ENCODE measurements around the gene ZNF319. TPM values are rescaled to one million over a fixed set of nuclear protein-coding genes. Genes with fewer than 3 reads are reported as not detected.

The ZNF319 gene
- total RNA-seq (2014; rRNA removed; shearing (Covaris generic)): 3.1 and 3.4 TPM in 2 replicates

DNA sequence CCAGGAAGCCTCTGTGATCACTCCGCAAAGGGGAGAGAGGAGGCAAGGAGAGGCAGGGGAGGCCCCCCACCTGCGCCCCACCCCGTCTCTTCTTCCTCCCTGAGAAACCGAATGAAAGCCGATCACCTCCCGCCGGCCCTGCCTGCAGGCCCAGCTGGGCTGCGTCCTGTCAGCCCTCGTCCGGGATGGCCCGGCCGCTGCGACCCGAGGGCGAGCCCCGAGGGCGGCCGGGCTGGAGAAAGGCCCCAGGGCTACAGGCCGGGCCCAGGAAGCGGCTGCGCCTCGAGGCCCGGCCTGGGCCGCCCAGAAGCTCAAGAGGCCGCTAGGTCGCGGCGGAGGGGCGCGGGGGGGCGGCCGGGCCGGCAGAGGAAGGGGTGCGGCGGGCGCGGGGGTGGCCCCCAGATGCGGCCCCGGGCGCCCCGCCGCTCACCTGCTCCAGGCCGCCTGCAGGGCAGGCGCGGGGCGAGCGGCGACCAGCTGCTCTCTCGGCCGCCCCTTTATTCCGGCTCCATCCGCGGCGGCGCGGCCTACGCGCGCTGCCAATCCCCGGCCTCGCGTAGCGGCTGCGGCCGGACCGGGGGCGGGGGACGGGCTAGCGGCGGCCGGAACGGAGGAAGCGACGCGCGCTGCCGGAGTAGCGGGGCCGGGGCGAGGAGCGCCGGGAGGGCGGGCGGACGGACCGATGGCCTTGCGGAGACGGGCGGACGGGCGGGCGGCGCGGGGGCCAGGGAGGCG is at the start of gene ZNF319:
TSS of gene ZNF319 (minus strand) at position 702 of the 735 bp plus-strand sequence. CDS start 2,407 bp downstream, outside the sequence.
- Histone ChIP-seq H3K27me3 (ENCODE audit: control insufficient read depth, insufficient read depth, low read length) (no peaks in the 10 kb centered on the region), H3K4me3 (ENCODE audit: insufficient read depth, low read depth, low read length) (peak within 1 kb of the TSS; percentile 74), H3K36me3 (replicated peaks; ENCODE audit: control insufficient read depth, insufficient read depth, low read length) (peaks cover 1% of the 10 kb centered on the region)
- peak; percentile 88 for DNase-seq

- DNase-seq: peak; percentile 47
- Histone ChIP-seq H3K36me3 (replicated peaks; ENCODE audit: control insufficient read depth, insufficient read depth, low read length) (peaks cover 1% of the 10 kb centered on the region; the same call in 1 of the 2 replicates), H3K27me3 (ENCODE audit: control insufficient read depth, insufficient read depth, low read length) (no peaks in the 10 kb centered on the region), H3K4me3 (ENCODE audit: insufficient read depth, low read depth, low read length) (no peak overlapping the region)
These were observed 49.0 kb upstream of the ZNF319 start for GRCh38 chr16:58049232-58050185.

GRCh38 chr16:58048494-58049231 is 48.2 kb upstream of the ZNF319 start:
- DNase-seq: no peak
- no peaks in the 10 kb centered on the region for H3K27me3 ChIP-seq (ENCODE audit: control insufficient read depth, insufficient read depth, low read length)
- H3K36me3 ChIP-seq (replicated peaks; ENCODE audit: control insufficient read depth, insufficient read depth, low read length): peaks cover 8% of the 10 kb centered on the region
- no peak overlapping the region for H3K4me3 ChIP-seq (ENCODE audit: insufficient read depth, low read depth, low read length)

GRCh38 chr16:58047557-58048348 is 47.3 kb upstream of the ZNF319 start:
- H3K27me3 ChIP-seq (ENCODE audit: control insufficient read depth, insufficient read depth, low read length): no peaks in the 10 kb centered on the region
- no peak overlapping the region for H3K4me3 ChIP-seq (ENCODE audit: insufficient read depth, low read depth, low read length)
- H3K36me3 ChIP-seq (replicated peaks; ENCODE audit: control insufficient read depth, insufficient read depth, low read length): peaks cover 13% of the 10 kb centered on the region
- DNase-seq: peak; percentile 79

GRCh38 chr16:58046936-58047335 is 46.5 kb upstream of the ZNF319 start:
- DNase-seq: peak; percentile 70
- Histone ChIP-seq H3K27me3 (ENCODE audit: control insufficient read depth, insufficient read depth, low read length) (no peaks in the 10 kb centered on the region), H3K36me3 (replicated peaks; ENCODE audit: control insufficient read depth, insufficient read depth, low read length) (peaks cover 16% of the 10 kb centered on the region), H3K4me3 (ENCODE audit: insufficient read depth, low read depth, low read length) (no peak overlapping the region)

DNA sequence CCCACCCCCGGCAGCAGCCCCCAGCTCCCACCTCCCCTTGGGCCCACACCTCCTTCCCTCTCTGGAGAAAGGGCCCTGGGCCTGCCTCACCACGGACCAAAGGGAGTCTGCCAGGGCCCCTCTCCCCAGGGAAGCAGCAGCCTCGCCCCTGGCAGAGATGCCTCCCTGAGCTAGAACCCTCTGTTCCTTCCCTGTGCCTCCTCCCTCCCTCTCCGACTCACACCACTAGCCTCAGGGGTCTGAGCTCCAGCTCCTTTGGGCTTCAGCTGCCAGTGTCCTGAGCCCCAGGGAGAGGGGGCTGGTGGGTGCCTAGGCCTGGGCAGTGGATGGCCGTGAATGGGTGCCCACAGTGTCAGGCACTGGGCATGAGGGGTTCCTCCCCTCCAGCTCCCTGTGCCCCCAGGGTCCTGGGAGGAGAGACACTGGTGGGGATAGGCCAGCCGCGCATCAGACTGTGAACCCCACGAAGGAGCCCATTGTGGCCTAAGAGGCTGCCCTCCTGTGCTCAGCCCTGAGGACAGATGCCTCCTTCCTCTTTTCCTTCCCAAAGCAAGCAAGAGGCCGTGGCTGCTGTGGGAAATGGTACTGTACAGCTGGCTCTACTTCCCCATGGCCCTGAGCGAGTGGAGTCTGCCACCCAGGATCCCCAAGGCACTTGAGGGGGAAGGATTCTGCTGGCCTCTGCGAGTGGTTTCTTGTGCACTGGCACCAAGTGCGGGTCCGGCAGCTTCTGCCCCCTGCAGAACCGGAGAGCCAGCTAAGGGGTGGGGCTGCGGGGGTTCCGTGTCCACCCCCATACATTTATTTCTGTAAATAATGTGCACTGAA is 45.8 kb upstream of the ZNF319 start:
- peak; percentile 62 for DNase-seq
- Histone ChIP-seq H3K4me3 (ENCODE audit: insufficient read depth, low read depth, low read length) (no peak overlapping the region), H3K36me3 (replicated peaks; ENCODE audit: control insufficient read depth, insufficient read depth, low read length) (peaks cover 16% of the 10 kb centered on the region), H3K27me3 (ENCODE audit: control insufficient read depth, insufficient read depth, low read length) (no peaks in the 10 kb centered on the region)

DNA sequence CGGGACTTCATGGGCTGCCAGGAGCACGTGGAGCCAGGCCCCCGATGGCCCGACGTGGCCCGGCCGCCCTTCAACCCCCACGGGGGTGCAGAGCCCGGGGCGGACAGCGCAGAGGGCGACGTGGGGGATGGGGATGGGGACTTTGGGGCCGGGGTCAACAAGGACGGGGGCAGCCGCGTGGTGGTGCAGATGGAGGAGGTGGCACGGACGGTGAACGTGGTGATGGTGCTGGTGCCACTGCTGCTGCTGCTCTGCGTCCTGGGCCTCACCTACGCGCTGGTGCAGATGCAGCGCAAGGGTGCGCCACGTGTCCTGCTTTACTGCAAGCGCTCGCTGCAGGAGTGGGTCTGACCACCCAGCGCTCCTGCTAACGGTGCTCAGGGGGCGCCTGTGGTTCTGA is 44.6 kb upstream of the ZNF319 start:
- no peak overlapping the region for H3K4me3 ChIP-seq (ENCODE audit: insufficient read depth, low read depth, low read length)
- no peaks in the 10 kb centered on the region for H3K27me3 ChIP-seq (ENCODE audit: control insufficient read depth, insufficient read depth, low read length)
- H3K36me3 ChIP-seq (replicated peaks; ENCODE audit: control insufficient read depth, insufficient read depth, low read length): peaks cover 21% of the 10 kb centered on the region
- DNase-seq: peak; percentile 66

- H3K27me3 ChIP-seq (ENCODE audit: control insufficient read depth, insufficient read depth, low read length): no peaks in the 10 kb centered on the region
- H3K36me3 ChIP-seq (replicated peaks; ENCODE audit: control insufficient read depth, insufficient read depth, low read length): peaks cover 21% of the 10 kb centered on the region
- H3K4me3 ChIP-seq (ENCODE audit: insufficient read depth, low read depth, low read length): no peak overlapping the region
- no peak for DNase-seq
These were observed 44.0 kb upstream of the ZNF319 start for GRCh38 chr16:58044266-58045019.

GRCh38 chr16:58043571-58044155 is 43.2 kb upstream of the ZNF319 start:
- no peak for DNase-seq
- Histone ChIP-seq H3K4me3 (ENCODE audit: insufficient read depth, low read depth, low read length) (no peak overlapping the region), H3K36me3 (replicated peaks; ENCODE audit: control insufficient read depth, insufficient read depth, low read length) (peaks cover 26% of the 10 kb centered on the region), H3K27me3 (ENCODE audit: control insufficient read depth, insufficient read depth, low read length) (no peaks in the 10 kb centered on the region)

GRCh38 chr16:58042886-58043515 is 42.5 kb upstream of the ZNF319 start:
- Histone ChIP-seq H3K36me3 (replicated peaks; ENCODE audit: control insufficient read depth, insufficient read depth, low read length) (peaks cover 30% of the 10 kb centered on the region), H3K4me3 (ENCODE audit: insufficient read depth, low read depth, low read length) (no peak overlapping the region), H3K27me3 (ENCODE audit: control insufficient read depth, insufficient read depth, low read length) (no peaks in the 10 kb centered on the region)
- no peak for DNase-seq

DNA sequence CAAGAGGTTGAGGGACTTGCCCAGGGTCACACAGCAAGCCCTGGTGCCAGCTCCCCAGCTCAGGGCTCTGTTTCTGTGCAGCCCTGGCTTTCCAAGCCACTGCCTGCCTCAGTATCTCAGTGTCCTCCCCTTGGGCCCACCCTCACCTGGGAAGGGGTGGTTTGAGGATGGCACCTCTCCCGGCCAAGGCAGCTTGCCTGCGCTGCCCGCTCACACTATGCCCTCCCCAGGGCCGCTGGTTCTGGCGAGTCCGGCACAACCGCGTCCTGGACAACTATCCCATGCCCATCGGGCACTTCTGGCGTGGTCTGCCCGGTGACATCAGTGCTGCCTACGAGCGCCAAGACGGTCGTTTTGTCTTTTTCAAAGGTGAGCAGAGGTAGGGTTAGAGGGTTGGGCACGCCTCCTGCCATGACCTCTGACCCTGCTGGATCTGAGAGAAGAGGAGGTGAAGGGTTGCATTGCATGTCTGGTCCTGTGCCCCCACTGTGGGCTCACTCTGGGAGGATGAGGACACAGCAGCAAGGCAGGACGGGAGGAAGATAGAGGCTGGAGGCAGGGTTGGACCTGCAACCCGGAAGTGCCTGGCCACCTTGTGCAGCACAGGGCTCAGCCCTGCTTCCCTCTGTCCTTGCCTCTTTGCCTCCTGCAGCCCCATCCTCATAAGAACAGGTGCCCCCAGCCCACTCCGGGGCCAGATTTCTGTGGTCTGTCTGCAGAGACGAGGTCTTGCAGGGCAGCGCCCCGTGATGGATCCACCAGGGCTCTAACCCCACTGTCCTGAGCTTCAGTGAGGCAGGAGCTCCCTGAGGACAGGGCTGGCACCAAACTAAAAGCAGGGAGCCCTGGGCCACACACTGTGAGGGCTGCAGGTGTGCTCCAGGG is 41.8 kb upstream of the ZNF319 start:
- Histone ChIP-seq H3K27me3 (ENCODE audit: control insufficient read depth, insufficient read depth, low read length) (no peaks in the 10 kb centered on the region), H3K36me3 (replicated peaks; ENCODE audit: control insufficient read depth, insufficient read depth, low read length) (peaks cover 30% of the 10 kb centered on the region), H3K4me3 (ENCODE audit: insufficient read depth, low read depth, low read length) (no peak overlapping the region)
- DNase-seq: no peak
